GM18498 (cell line): ENCODE results near the gene RPS18.
A peak's percentile ranks its signal among the peaks of the same experiment; 100 is the strongest.

Experiments used
- ATAC-seq: cut with Tn5 transposase; IDR thresholded peaks from one replicate; pipeline ENCODE4 v1.9.1; 2021; ENCODE audit warnings: mild to moderate bottlenecking, moderate library complexity; ENCODE audit not compliant: unreplicated experiment

RPS18 gene

DNA sequence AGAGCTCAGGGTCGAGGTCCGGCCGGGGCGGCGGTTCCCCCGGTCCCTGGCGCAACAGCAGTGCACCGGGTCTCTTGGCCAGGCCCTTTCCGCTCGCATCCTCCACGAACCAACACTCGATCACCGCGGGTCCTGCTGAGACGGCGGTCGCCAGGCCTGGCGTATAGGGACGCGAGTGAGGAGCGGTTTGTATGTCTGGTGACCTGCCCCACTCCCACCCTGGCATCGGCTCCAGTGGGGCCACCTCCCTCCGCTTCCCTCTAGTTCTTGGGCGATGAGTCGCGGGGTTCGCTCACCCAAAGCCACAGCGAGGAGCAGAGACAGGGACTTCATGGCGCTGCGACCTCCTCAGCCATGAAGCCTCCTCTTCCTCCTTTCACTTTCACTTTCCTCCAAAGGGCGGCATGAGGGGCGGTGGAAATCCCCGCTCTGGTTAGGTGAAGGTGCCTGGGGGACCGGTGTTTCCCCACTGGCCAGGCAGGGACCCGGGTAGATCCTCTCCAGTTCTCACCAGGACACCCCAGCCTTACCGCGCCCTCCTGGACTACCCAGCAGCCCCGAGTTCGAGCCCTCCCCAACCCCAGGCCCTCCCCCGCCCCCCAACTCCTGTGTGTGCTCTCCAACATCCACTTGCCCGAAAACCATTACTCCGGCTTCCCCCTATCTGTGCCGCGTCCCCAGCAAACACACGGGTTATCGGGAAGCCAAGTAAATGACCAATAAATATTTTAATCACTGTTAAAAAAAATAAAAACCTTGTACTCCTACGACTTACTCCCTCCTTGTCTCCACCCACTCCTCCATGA, 42.0 kb downstream of the RPS18 start, which contains the start of gene TAPBP:
TAPBP (minus strand) TSS at position 370 of the 806 bp plus-strand sequence; CDS start at position 333, 37 bp downstream.
- peak; percentile 32 for ATAC-seq

DNA sequence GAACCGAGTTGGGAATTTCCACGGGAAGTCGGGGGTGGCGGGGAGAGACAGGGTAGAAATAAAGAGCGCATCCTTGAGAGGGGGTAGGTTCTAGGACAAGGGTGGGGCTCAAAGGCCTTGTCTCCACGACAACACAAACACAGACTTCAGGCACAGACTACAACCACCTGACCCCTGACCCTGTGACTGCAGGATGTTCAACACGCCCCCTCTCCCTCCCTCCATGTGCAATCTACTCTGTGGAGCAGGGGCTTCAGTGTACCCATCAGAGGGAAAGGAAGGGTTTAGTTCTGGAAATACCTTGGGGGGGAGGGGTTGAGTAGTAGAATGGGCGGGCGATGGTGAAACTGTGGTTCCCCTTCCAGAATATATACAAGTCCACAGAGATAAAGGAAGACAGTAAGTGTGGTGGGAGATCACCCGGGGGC, 42.7 kb downstream of the RPS18 start:
- ATAC-seq = no peak

DNA sequence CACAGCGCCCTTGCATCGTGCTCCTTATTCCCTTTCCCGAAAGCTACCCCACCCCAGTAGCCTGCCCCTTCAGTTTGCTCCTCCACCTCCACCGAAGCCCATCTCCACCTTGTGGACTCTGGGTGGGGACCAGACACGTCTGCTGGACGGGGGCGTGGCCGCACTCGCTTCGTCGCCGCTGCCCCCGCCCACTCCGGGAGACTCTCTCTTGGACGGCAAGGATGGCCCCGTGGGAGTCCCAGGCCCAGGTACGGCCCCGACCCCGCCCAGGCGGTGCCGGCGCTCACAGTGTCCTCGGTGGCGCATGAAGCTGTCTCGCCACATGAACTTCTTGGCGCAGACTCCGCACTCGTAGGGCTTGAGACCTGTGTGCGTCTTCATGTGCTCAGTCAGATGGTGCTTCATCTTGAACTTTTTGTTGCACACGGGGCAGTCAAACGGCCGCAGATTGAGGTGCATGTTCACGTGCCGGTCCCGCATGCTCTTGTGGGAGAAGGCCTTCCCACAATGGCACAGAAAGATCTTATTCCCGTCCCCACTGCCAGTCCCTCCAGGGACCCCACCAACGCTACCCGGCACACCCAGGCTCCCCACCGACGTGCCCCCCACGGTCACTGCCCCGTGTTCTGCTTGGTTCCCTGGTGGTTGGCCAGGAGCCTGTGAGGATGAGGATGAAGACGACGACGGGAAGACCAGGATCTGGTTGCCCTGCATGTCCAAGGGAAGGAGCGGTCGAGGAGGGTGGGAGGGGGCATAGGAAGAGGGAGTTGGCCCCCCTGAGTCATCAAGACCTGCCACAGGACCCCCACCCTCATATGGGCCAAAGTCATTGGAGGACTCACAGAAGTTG, 43.3 kb downstream of the RPS18 start:
- no peak for ATAC-seq

DNA sequence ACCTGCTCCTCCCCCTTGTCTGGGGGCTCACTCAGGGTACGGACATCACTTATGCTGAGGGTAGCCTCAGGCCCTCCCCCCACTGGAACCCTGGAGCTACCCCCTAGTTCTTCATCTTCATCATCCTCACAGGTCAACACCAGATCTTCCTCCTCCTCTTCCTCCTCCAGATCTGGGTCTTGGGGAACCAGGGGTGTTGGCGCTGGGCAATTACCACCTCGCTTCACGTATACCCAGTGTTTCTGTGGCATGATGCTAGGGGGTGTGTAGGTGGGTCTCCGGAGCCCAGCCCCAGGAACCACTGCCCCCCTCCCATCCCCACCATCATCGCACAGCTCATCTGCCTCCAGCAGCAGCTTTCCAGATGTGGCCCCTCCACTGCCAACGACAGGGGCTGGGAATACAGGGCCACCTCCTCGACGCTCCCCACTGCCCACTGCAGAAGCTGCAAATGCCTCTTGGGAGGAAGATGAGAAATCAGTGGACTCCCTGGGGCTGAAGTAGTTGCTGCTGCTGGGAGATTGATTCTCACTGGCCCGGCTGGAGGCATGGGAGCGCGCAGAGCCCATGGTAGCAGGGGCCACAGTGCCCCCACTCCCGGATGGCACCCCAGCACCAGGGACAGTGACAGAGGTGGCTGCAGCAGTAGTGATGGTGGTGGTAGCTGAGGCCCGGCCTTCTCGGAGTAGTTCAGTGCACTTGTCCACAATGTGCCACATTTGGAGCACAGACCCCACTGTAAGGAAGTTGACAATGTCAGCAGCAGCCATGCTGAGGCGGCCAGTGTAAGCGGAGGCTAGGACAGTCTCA, 44.1 kb downstream of the RPS18 start:
- no peak for ATAC-seq

DNA sequence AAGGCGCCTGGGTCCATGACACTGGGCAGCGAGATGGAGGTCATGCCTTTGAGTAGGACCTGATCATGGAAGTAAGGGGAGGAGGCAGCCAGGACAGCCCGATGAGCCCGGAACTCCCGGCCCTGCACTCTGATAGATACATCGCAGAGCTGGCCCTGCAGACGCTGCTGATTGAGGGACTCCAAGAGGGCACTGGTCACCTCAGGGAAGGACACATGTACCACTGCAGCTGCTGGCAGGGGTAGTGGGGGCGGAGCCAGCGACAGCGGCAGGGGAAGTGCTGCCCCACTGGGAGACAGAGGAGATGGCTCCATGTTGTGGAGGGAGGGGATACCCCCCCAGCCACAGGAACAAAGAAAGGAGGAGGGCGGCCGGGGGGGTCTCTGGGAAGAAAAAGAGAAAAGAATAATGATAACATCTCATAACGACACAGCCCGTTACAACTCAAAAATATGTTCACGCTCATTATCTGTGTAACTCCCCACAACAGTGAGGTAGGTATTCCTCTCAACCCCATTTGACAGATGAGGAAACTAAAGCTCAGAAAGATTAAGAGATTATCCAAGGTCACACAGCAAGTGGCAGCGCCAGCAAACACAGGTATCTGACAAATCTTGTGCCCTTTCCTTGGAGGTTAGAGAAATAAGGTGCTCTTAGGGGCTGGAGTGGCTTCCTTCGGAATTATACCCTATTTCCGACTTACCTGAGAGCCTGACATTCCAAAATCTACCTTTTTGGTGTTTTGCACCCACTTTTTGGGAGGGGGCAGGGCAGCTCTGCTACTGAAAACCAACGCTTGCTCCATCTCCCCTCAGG, 44.9 kb downstream of the RPS18 start:
- ATAC-seq = no peak

DNA sequence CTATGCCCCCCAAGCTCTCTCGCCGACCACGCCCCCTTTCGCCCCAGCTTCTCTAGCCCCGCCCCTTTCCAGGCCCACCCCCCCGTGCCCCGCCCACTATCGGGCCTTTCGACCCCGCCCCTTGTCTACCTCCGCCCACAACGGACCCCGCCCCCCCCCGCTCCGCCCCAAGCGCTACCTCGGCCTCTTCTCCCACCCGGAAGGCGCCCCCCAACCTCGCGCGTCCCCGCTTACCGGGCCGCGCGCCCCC, 45.5 kb downstream of the RPS18 start:
- ATAC-seq = no peak

DNA sequence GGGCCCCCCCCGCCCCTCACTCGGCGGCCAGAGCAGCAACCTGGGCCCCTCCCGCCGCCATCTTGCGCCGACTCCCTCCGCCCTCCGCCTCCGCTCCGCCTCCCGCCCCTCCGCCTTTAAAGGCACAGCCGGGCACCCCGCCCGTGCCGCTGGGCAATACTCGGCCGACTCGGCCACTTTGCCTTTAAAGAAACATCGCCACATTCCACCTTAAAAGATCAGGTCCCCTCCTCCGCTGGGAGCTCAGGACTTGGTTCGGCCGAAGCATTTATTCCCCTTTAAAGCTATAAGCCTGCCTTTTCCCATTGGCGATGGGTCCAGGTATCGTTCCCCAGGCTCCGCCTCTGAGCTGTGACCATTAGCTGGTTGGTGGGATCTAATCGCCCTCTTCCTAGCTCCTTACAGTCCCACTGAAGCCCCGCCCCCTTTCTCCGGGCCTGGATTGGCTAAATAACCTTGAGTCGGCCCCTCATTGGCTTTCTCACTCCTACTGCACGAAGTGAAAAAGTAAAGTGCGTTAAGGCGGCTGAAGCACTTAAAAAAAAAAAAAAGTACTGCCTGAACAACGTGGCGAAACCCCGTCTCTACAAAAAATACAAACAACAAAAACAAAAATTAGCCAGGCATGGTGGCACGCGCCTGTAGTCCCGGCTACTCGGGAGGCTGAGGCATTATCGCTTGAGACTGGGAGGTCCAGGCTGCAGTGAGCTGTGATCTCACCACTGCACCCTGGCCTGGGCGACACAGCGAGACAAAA, 46.0 kb downstream of the RPS18 start, which contains the start of gene ZBTB22:
ZBTB22 (minus strand) TSS at position 76 of the 757 bp plus-strand sequence. CDS start 828 bp downstream, outside the sequence.
- ATAC-seq = peak; percentile 52

DNA sequence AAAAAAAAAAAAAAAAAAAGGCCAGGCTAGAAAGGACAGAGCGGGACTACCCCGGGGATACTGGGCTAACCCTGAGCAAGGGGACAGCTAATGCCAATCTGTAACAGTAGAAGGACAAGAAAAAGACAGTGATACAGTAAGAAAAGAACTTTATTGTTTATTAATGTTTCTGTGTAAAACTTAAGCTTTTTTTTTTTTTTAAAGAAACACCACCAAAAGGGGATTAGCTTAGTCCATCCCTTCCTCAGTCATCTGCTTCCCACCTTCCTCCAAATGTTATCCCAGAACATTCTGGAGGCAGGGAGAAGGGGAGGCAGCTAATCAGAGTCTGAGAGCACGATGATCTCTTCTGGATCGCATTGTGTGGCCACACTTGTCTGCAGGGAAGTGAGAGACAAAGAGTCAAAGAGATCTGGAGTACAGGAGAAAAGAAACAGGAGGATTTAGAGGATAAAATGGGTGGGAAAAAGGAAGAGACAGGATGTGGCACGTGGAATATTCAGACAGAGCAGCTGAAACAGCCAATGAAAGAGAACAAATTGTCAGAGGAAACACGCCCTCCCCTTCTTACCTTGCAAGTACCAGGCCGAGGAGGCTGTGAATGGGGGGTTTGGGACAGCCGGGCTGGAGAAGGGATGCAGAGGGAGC, 46.7 kb downstream of the RPS18 start:
- no peak for ATAC-seq

DNA sequence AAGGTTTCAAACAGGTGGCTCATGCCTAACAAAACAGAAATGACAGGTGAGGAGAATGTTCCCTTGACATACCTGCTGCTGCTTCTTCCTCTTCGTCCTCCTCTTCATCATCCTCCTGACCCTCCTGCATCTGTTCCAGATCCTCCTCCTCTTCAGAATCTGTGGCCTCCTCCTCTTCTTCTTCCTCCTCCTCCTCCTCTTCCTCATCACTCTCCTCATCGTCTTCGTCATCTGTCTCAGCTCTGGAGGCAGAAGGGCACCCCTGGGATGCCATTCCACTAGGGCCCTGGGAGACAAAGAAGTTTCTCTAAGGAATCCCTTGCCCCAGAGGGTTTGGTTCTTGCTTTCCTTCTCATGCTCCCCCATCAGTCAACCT, 48.1 kb downstream of the RPS18 start:
- no peak for ATAC-seq

DNA sequence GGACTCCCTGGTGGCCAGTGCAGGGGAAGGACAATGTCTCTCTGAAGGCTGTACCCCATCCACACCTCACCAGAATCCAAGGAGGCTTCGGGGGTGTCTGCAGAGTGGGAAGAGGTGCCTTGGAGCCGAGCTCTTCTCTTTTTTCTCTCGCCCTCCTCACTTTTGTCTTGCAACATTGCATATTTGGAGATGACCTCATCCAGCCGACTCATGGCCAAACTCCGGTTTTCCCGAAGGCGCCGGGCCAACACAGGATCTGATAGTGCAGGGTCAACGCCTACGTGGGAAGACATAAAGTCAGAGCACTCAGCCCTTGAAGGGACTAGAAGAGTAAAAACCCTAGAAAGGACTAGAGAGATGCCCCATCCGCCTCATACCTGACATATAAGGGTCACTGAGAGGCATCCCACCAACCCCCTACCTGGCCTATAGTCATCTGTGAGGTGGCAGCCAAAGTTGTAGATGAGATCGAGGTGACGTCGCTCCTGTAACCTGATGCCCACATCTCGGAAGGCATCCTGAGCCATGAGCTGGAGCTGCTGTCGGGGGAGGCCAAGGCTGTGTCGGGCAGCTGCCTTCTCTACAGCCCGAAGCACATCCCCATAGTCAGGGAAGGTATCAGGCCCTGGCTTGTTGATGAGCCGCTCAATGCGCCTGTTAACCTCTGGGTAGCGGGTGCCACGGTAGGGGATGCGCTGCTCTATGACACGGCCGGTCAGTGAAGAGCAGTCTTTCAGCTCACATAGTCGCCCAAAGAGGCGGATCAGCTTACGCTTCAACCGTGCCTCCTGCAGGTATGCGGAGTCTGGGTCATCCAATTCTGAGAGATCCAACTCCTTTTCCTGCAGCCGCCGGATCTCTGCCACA, 48.7 kb downstream of the RPS18 start:
- ATAC-seq = no peak

DNA sequence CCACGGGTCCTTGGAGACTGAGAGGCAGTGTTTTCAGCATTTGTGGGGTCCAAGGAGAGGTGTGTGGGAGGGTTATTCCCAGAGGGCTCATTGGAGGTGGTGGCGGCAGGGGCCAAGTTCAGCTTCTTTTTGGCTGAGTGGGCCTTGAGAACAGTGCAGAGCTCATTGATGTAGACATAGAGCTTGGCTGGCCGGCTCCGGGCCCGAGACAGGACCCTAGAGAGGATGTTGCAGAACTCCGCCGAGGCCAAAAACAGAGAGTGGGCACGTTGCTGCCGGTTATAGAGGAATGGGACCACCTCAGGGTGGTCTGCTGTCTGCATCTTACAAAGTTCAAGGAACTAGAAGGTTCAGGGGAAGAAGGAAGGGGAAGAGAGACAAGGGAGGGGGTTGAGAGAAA, 49.4 kb downstream of the RPS18 start:
- no peak for ATAC-seq

DNA sequence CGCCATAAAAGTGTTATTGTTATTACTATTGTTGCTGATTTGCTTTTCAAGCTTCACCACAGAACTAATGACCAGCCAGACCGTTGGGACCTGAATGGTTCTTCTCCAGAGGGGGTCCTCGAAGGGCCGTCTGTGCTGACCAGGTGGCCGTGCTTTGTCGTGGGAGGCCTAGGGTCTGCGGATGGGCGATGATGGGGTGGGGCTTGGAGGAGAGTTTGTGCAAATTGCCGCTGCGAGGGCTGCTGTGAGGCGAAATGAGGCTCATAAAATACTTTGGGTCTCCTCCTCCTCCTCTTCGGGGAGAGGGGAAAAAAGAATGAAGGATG, 51.7 kb downstream of the RPS18 start:
- ATAC-seq = peak; percentile 7

DNA sequence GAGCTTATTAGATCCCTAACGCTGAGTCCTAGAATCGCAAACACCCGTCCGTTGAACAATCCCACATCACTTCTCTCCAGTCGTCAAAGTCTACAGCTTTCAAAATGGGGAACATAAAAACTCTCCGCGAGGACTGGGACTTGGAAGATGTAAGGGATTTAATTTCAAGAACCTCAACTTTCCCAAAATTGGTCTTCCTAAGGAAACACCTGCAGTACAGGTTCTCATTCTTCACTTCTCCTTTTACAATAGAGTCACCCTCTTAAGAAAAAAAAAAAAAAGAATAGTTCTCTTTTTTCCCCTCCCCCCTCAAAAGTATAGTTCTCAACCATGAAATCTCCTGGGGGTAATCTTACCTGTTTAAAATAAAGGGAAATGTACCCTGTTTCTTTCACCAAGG, 52.2 kb downstream of the RPS18 start:
- ATAC-seq = no peak
